Endothelial cell of umbilical vein (primary cell): Measurements from ENCODE around the gene RIT2.

Experiments
- POLR2A ChIP-seq: IDR thresholded peaks from 2 replicates; pipeline ENCODE4 v1.6.1; 2012; ENCODE audit warnings: low read depth, mild to moderate bottlenecking, control low read depth, low read length
- POLR2AphosphoS5 ChIP-seq: IDR thresholded peaks from 2 replicates; pipeline ENCODE4 v1.6.1; 2012; ENCODE audit warnings: low read depth, mild to moderate bottlenecking, control low read depth, low read length, moderate library complexity; ENCODE audit not compliant: insufficient read depth
- TF ChIP-seq, protein P1 (sequence below), 2 donors: IDR thresholded peaks; 1 replicate in 1 of 2; 2 replicates in 1 of 2; pipeline ENCODE4 v1.5.1; 2011; ENCODE audit warnings: low read length in 2 of 2, mild to moderate bottlenecking in 2 of 2, moderate library complexity in 2 of 2, control low read depth in 1 of 2, inconsistent platforms in 1 of 2, low read depth in 1 of 2; ENCODE audit not compliant: insufficient read depth in 1 of 2; ENCODE audit errors: extremely low read depth in 1 of 2

DNA sequence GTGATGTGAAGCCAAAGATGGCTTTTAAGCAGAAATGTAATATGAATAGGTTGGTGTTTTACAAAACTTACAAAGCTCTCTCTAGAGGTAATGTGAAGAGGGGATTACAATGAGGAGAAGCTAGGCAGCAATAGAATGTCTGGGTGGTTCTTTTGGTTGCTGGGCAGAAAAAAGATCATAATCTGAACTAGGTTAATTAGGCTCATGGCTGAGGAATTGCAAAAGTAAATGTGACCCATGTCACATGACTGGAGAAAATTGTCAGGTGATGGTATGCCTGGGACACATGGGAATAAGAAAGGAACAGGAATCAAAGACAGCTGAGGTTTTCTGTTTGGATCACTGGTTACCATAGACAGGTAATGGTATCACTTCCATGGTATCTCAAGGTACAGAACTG, 7.5 kb upstream of the RIT2 start:
- TF ChIP-seq, protein P1, sequence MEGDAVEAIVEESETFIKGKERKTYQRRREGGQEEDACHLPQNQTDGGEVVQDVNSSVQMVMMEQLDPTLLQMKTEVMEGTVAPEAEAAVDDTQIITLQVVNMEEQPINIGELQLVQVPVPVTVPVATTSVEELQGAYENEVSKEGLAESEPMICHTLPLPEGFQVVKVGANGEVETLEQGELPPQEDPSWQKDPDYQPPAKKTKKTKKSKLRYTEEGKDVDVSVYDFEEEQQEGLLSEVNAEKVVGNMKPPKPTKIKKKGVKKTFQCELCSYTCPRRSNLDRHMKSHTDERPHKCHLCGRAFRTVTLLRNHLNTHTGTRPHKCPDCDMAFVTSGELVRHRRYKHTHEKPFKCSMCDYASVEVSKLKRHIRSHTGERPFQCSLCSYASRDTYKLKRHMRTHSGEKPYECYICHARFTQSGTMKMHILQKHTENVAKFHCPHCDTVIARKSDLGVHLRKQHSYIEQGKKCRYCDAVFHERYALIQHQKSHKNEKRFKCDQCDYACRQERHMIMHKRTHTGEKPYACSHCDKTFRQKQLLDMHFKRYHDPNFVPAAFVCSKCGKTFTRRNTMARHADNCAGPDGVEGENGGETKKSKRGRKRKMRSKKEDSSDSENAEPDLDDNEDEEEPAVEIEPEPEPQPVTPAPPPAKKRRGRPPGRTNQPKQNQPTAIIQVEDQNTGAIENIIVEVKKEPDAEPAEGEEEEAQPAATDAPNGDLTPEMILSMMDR (IDR thresholded peaks at IDR 0.05; ENCODE audit: extremely low read depth in 1 of 2, insufficient read depth in 1 of 2, low read depth in 1 of 2, low read length in 2 of 2), result no peak
- no peak for TF ChIP-seq POLR2A
- TF ChIP-seq POLR2AphosphoS5, result no peak
